Vagina (tissue), 2 donors: ENCODE results near the gene C1QA.

Source experiments
- CTCF ChIP-seq, 3 experiments: fragments of 450-650 bp in 2 of 3; fragments of 200-600 bp in 1 of 3; sonication (generic) in 1 of 3; IDR thresholded peaks; one replicate each; pipeline ENCODE4 v1.5.1; 2017 to 2019; ENCODE audit warnings: antibody characterized with exemption in 3 of 3, mild to moderate bottlenecking in 2 of 3, moderate library complexity in 2 of 3
- POLR2A ChIP-seq, 2 donors: fragments of 450-650 bp; IDR thresholded peaks; one replicate each; pipeline ENCODE4 v1.6.1; 2017; ENCODE audit warnings: antibody characterized with exemption in 2 of 2, mild to moderate bottlenecking in 2 of 2, moderate library complexity in 2 of 2

- TF ChIP-seq CTCF (IDR thresholded peaks at IDR 0.05) (no peak), POLR2A (IDR thresholded peaks at IDR 0.05) (no peak)
Observed at GRCh38 chr1:22638476-22639234, 2.2 kb downstream of the C1QA start.
